Neutrophil (primary cell): ENCODE data around the gene TRIM40.

Experiments
- H3K27ac ChIP-seq: fragments of 200-600 bp; sonication (generic); 2 replicates; pipeline ENCODE4 v1.5.1; 2016; ENCODE audit warnings: mild to moderate bottlenecking, moderate library complexity
- H3K27me3 ChIP-seq: fragments of 200-600 bp; sonication (generic); 2 replicates; pipeline ENCODE4 v1.6.0; 2016; ENCODE audit warnings: mild to moderate bottlenecking
- H3K36me3 ChIP-seq: fragments of 200-600 bp; sonication (generic); 2 replicates; pipeline ENCODE4 v1.5.1; 2017
- H3K4me1 ChIP-seq, 2 experiments: fragments of 200-600 bp in 1 of 2; sonication (generic) in 1 of 2; 1 replicate in 1 of 2; 2 replicates in 1 of 2; pipeline versions ENCODE4 v1.5.1 to v1.6.1; 2013 to 2016; ENCODE audit warnings: low read depth in 1 of 2, low read length in 1 of 2, mild to moderate bottlenecking in 1 of 2, moderate library complexity in 1 of 2; ENCODE audit not compliant: control insufficient read depth in 1 of 2, insufficient read depth in 1 of 2
- H3K4me3 ChIP-seq, 2 experiments: fragments of 200-600 bp in 1 of 2; sonication (generic) in 1 of 2; 1 replicate in 1 of 2; 2 replicates in 1 of 2; pipeline ENCODE4 v1.5.1; 2013 to 2016; ENCODE audit warnings: low read depth in 1 of 2, low read length in 1 of 2, mild to moderate bottlenecking in 1 of 2, moderate library complexity in 1 of 2
- H3K9me3 ChIP-seq: fragments of 200-600 bp; sonication (generic); 2 replicates; pipeline ENCODE4 v1.5.1; 2016
- CTCF ChIP-seq: fragments of 200-600 bp; sonication (generic); IDR thresholded peaks from 2 replicates; pipeline ENCODE4 v1.5.1; 2016; ENCODE audit warnings: antibody characterized with exemption

The TRIM40 gene

GRCh38 chr6:30102414-30102969 lies 33.4 kb upstream of the TRIM40 start:
- Histone ChIP-seq H3K27me3 (peaks cover 100% of the 10 kb centered on the region), H3K4me3 (peak overlapping the region; percentile 59 to 66), H3K9me3 (no peaks in the 10 kb centered on the region), H3K27ac (peak overlapping the region; percentile 23), H3K36me3 (no peaks in the 10 kb centered on the region), H3K4me1 (peaks cover 30 to 34% of the 10 kb centered on the region in 2 experiments)
- no peak for TF ChIP-seq CTCF

GRCh38 chr6:30102970-30103871 lies 32.7 kb upstream of the TRIM40 start:
- Histone ChIP-seq H3K36me3 (no peaks in the 10 kb centered on the region), H3K27ac (peak overlapping the region; percentile 23), H3K4me3 (peak overlapping the region; percentile 21 to 66), H3K4me1 (peaks cover 30 to 34% of the 10 kb centered on the region in 2 experiments), H3K27me3 (peaks cover 100% of the 10 kb centered on the region), H3K9me3 (no peaks in the 10 kb centered on the region)
- peak; percentile 89 for TF ChIP-seq CTCF

GRCh38 chr6:30103872-30104179 lies 32.1 kb upstream of the TRIM40 start:
- peak overlapping the region in 1 of 2 experiments; percentile 21 for H3K4me3 ChIP-seq
- no peak overlapping the region for H3K27ac ChIP-seq
- H3K9me3 ChIP-seq = no peaks in the 10 kb centered on the region
- no peak for TF ChIP-seq CTCF
- H3K27me3 ChIP-seq = peaks cover 100% of the 10 kb centered on the region
- H3K4me1 ChIP-seq = peaks cover 30 to 34% of the 10 kb centered on the region in 2 experiments
- no peaks in the 10 kb centered on the region for H3K36me3 ChIP-seq

GRCh38 chr6:30104661-30105060 lies 31.3 kb upstream of the TRIM40 start:
- Histone ChIP-seq H3K4me3 (no peak overlapping the region), H3K27me3 (peaks cover 100% of the 10 kb centered on the region), H3K4me1 (peaks cover 30 to 34% of the 10 kb centered on the region in 2 experiments), H3K36me3 (no peaks in the 10 kb centered on the region), H3K9me3 (no peaks in the 10 kb centered on the region), H3K27ac (no peak overlapping the region)
- TF ChIP-seq CTCF = no peak

- no peaks in the 10 kb centered on the region for H3K4me1 ChIP-seq
- no peaks in the 10 kb centered on the region for H3K9me3 ChIP-seq
- no peak for TF ChIP-seq CTCF
- peaks cover 98% of the 10 kb centered on the region for H3K27me3 ChIP-seq
- H3K36me3 ChIP-seq = no peaks in the 10 kb centered on the region
- no peak overlapping the region for H3K4me3 ChIP-seq
- no peak overlapping the region for H3K27ac ChIP-seq
These were observed 24.6 kb upstream of the TRIM40 start for GRCh38 chr6:30111266-30111856.
